HG02885 (cell line): Measurements from ENCODE around the gene BDH1.
A peak's percentile ranks its signal among the peaks of the same experiment; 100 is the strongest.
"Not testable (repeated sequence)": the region's sequence is repeated elsewhere in the genome, so short reads cannot be mapped to it uniquely, and the experiment has no call there.

Experiments used
- ATAC-seq: cut with Tn5 transposase; IDR thresholded peaks from one replicate; pipeline ENCODE4 v1.9.1; 2021; ENCODE audit warnings: mild to moderate bottlenecking; ENCODE audit not compliant: unreplicated experiment, poor library complexity

The BDH1 gene

GRCh38 chr3:197555281-197556261 is at the start of gene BDH1:
TSS of gene BDH1 (minus strand) at chr3:197555968. CDS start at chr3:197546443, 9,525 bp downstream.
- peak; percentile 47 for ATAC-seq

- ATAC-seq = no peak
Measured at GRCh38 chr3:197603317-197603933, 47.7 kb upstream of the BDH1 start.

GRCh38 chr3:197602351-197602750 is 46.6 kb upstream of the BDH1 start:
- ATAC-seq = not testable (repeated sequence)

- ATAC-seq = not testable (repeated sequence)
Measured at GRCh38 chr3:197601566-197601840, 45.7 kb upstream of the BDH1 start.

- no peak for ATAC-seq
Measured at GRCh38 chr3:197600796-197601565, 45.2 kb upstream of the BDH1 start.

- ATAC-seq = peak; percentile 79
Measured at GRCh38 chr3:197599089-197599765, 43.5 kb upstream of the BDH1 start.

- ATAC-seq = no peak
Measured at GRCh38 chr3:197598404-197598980, 42.7 kb upstream of the BDH1 start.

- ATAC-seq = no peak
Measured at GRCh38 chr3:197597335-197597734, 41.6 kb upstream of the BDH1 start.

GRCh38 chr3:197595470-197596185 is 39.9 kb upstream of the BDH1 start:
- no peak for ATAC-seq

GRCh38 chr3:197593046-197593380 is 37.2 kb upstream of the BDH1 start:
- ATAC-seq = no peak

- ATAC-seq = no peak
Measured at GRCh38 chr3:197592361-197593045, 36.7 kb upstream of the BDH1 start.

- no peak for ATAC-seq
Measured at GRCh38 chr3:197591816-197592215, 36.0 kb upstream of the BDH1 start.

GRCh38 chr3:197590313-197590962 is 34.7 kb upstream of the BDH1 start:
- ATAC-seq = no peak

GRCh38 chr3:197589545-197589944 is 33.8 kb upstream of the BDH1 start:
- ATAC-seq = no peak

- ATAC-seq = not testable (repeated sequence)
Measured at GRCh38 chr3:197586768-197587167, 31.0 kb upstream of the BDH1 start.

GRCh38 chr3:197586181-197586580 is 30.4 kb upstream of the BDH1 start:
- no peak for ATAC-seq

- no peak for ATAC-seq
Measured at GRCh38 chr3:197584733-197585132, 29.0 kb upstream of the BDH1 start.

GRCh38 chr3:197583371-197583770 is 27.6 kb upstream of the BDH1 start:
- ATAC-seq = no peak
